ENCODE data around the gene HLA-DMB. TPM values are rescaled to one million over a fixed set of nuclear protein-coding genes. Genes with fewer than 3 reads are reported as not detected.
A peak's percentile ranks its signal among the peaks of the same experiment; 100 is the strongest.

HLA-DMB gene
- total RNA-seq, 3 donors from 2014 or later: 0.46 to 1.6 (median 1.4) TPM

DNA sequence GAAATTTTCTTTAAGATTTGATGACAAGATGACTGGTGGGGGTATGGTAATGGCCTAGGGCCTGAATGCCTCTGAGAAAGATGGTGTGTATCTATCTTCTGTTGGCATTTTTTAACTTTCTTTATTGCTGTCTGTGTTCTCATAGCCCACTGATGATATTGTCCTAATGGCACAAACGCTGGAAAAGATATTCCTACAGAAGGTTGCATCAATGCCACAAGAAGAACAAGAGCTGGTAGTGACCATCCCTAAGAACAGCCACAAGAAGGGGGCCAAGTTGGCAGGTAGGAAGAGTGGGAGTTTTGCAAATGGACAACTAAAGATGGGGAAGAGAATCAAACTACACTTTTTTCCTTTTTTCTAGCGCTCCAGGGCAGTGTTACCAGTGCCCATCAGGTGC, 35.1 kb upstream of the HLA-DMB start:
- ATAC-seq (no peak), DNase-seq (no peak)
- peaks cover 42% of the 10 kb centered on the region for H3K4me1 Mint-ChIP-seq (ENCODE audit: low read depth)
- H3K4me3 Mint-ChIP-seq: peak overlapping the region; percentile 99
- no peaks in the 10 kb centered on the region for H3K9me3 Mint-ChIP-seq
- H3K27me3 Mint-ChIP-seq (ENCODE audit: low read depth): no peaks in the 10 kb centered on the region
- peaks cover 88% of the 10 kb centered on the region for H3K36me3 Mint-ChIP-seq (ENCODE audit: insufficient read depth)

DNA sequence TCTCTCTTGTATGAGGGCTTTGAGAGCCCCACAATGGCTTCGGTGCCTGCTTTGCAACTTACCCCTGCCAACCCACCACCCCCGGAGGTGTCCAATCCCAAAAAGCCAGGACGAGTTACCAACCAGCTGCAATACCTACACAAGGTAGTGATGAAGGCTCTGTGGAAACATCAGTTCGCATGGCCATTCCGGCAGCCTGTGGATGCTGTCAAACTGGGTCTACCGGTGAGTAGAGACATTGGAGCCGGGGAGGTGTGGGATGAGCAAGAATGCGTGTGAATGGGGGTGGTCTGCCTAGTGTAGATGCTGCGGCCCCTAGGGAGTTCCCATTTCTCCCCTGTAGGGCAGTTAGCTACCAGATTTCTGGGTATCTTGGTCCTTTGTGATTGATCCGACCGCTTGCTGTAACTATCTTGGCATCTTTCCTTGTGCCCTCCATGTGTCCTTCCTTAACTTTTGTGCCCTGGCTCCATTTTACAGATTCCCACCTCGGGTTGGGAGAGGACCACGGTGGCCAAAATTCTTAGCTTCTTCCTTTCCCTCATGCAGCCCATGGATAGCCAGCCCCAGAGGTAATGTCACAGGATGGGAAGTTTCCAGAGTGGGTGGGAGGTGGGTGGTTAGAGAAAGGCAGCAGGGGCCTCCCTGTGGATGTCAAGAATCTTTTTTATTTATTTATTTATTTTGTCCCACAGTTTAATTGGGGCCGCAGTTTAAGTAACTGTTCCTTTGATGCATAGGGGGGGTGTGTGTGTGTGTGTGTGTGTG, 33.9 kb upstream of the HLA-DMB start:
- Mint-ChIP-seq H3K36me3 (ENCODE audit: insufficient read depth) (peaks cover 80% of the 10 kb centered on the region), H3K27me3 (ENCODE audit: low read depth) (no peaks in the 10 kb centered on the region), H3K9me3 (no peaks in the 10 kb centered on the region), H3K4me3 (peak overlapping the region; percentile 99), H3K4me1 (ENCODE audit: low read depth) (peaks cover 38% of the 10 kb centered on the region)
- no peak for DNase-seq
- ATAC-seq: no peak

DNA sequence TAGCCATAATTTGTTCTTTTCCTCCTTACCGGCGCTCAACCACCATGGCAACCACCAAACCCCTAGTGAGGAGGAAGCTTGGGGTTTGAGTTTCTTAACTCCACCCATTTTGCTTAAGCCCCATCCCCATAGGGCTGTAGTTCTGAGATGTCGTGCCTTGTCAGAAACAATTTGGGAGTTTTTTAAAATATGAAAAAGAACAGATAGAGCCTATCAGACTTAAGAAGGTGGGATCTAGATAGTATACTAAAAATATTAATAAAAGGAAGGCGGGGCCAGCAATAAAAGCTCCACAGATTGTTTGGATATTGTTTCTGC, 33.1 kb upstream of the HLA-DMB start:
- peaks cover 76% of the 10 kb centered on the region for H3K36me3 Mint-ChIP-seq (ENCODE audit: insufficient read depth)
- H3K27me3 Mint-ChIP-seq (ENCODE audit: low read depth): no peaks in the 10 kb centered on the region
- no peak for DNase-seq
- no peaks in the 10 kb centered on the region for H3K9me3 Mint-ChIP-seq
- peaks cover 35% of the 10 kb centered on the region for H3K4me1 Mint-ChIP-seq (ENCODE audit: low read depth)
- H3K4me3 Mint-ChIP-seq: peak overlapping the region; percentile 99
- no peak for ATAC-seq

DNA sequence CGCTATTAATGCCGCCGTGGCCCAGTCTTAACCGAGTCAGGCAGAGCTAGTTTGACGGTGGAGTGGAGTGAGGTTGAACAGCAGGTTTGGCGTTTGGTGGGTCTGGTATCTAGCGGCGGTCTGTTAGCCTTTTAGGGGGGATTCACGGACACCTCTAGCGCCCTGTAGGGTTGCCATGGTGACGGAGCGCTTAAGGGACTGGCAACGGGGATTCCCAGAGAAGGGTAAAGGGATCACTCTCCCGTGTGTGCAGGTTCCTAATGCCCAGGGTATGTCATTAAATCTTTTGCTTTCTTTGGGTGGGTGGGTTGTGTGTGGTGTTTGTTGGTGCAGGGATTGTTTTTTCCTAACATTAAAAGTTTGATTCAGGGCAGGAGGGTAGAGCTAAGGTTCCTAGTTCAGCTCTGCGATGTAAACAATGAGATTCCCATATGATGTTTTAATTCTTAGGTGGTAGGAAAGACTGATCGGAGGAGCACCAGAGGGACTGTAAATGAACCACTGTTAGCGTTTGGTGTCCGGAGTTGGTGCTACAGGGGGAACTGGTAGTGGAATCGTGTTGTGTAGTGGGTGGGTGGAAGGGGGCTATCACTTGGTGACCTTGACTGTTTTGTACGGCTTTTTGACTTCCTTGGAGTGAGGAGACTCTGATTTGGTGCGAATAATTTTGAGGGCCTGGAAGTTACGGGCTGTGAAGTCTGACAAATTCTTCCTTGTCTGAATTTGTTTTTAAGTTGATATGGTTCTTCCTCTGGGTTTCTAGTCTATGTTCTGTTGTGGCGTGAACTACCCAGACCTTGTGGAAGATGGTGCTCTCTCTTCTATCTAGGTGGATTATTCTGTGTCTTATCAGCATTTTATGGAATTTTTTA, 32.6 kb upstream of the HLA-DMB start:
- H3K27me3 Mint-ChIP-seq (ENCODE audit: low read depth): no peaks in the 10 kb centered on the region
- peaks cover 73% of the 10 kb centered on the region for H3K36me3 Mint-ChIP-seq (ENCODE audit: insufficient read depth)
- no peaks in the 10 kb centered on the region for H3K9me3 Mint-ChIP-seq
- H3K4me3 Mint-ChIP-seq: peak overlapping the region; percentile 99
- DNase-seq: peak; percentile 56
- peaks cover 32% of the 10 kb centered on the region for H3K4me1 Mint-ChIP-seq (ENCODE audit: low read depth)
- no peak for ATAC-seq

DNA sequence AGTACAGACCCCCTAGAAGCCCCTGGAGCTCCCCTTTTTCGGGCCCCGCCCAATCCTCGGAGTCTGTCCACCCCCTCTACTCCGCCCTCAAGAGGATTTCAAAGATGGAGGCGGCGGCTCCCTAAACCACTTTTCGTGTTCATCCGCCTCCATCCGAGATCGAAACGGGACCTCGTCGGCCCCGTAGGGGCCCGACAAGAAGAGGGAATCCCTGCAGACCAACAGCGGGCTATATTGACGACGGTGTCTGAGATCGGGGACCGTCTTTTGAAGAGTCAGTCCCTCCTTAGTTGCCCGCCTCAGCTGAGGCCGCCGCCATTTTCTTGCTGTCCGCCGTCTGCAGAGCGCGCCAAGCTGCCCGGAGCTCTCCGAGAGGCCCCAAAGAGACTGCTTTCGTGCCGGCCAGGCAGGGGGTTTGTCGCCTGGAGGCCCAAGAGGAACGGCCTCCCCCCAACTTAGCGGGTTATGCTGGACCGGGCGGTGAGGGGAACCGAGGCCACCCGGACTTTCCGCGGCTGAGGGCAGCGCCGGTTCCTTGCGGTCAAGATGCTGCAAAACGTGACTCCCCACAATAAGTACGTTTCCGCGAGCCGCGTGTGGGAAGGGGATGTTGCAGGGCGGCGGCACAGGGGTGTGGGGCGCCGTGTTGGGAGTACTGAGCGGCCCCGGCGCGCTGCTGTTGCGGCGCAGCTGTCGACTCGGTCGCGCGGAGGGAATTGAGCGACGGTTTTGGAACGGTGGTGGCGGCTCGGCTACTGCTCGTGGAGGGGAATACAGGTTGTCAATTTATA, 31.7 kb upstream of the HLA-DMB start:
- Mint-ChIP-seq H3K27me3 (ENCODE audit: low read depth) (no peaks in the 10 kb centered on the region), H3K9me3 (no peaks in the 10 kb centered on the region), H3K4me3 (peak overlapping the region; percentile 99), H3K36me3 (ENCODE audit: insufficient read depth) (peaks cover 65% of the 10 kb centered on the region), H3K4me1 (ENCODE audit: low read depth) (peaks cover 25% of the 10 kb centered on the region)
- ATAC-seq (peak; percentile 0 to 8), DNase-seq (peak; percentile 57)

DNA sequence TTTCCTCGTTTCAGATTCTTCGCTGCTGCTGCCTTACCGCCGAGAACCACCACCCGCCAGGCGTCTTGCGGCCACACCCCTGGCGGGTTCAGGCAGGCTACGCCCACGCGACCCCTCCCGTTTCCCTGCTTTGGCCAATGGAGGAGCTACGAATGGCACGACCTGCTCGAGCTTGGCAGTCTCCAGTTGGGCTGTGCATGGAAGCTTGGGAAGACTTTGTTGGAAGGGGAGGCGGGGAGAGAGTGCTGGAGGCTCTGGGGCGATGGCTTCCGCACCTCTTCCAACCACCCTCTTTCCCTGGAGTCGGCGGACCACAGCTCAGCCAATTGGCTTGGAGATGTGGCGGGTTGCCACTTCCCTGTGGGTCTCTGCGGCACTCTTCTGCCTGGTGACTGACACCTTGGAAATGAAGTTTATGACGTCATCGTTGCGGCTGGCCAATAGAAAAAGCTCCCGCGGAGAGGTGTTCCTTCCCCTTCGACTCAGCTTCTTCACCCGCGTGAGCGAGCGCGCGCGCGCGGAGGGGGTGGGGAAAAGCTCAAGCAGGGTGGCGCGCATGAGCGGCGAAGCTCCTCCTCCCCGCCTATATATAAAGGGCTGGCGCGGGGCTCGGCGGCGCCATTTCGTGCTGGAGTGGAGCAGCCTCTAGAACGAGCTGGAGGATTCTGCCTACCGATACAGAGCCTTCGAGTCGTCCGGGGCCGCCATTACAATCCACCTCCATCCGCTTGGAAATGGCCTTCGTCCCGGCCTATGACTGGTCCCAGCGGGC, 30.9 kb upstream of the HLA-DMB start:
- Mint-ChIP-seq H3K4me3 (peak overlapping the region; percentile 99), H3K4me1 (ENCODE audit: low read depth) (peaks cover 25% of the 10 kb centered on the region)
- ATAC-seq: peak; percentile 45 to 47

DNA sequence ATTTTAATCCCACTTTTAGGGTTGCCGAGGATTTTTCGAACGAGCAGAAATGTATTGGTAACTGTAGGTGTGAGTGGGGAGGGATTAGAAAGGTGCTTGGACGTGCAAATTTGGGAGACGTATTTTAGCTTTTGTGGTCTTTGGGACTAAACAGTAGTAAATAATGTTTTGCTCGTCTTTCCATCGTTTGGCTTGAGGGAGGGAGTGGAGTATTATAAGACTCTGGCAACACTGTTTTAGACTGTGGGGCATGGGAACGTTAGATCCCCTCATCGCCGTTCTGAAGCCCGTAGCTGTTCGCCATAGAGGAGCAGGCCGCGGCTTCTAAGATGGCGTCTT, 30.4 kb upstream of the HLA-DMB start:
- H3K4me1 Mint-ChIP-seq (ENCODE audit: low read depth): peaks cover 25% of the 10 kb centered on the region
- no peaks in the 10 kb centered on the region for H3K27me3 Mint-ChIP-seq (ENCODE audit: low read depth)
- no peaks in the 10 kb centered on the region for H3K9me3 Mint-ChIP-seq
- H3K4me3 Mint-ChIP-seq: peak overlapping the region; percentile 99
- DNase-seq (no peak), ATAC-seq (no peak)
- peaks cover 53% of the 10 kb centered on the region for H3K36me3 Mint-ChIP-seq (ENCODE audit: insufficient read depth)

More for the DNA sequence above, 30.9 kb upstream of the HLA-DMB start:
- Mint-ChIP-seq H3K9me3 (no peaks in the 10 kb centered on the region), H3K36me3 (ENCODE audit: insufficient read depth) (peaks cover 58% of the 10 kb centered on the region), H3K27me3 (ENCODE audit: low read depth) (no peaks in the 10 kb centered on the region)
- DNase-seq: peak; percentile 99

DNA sequence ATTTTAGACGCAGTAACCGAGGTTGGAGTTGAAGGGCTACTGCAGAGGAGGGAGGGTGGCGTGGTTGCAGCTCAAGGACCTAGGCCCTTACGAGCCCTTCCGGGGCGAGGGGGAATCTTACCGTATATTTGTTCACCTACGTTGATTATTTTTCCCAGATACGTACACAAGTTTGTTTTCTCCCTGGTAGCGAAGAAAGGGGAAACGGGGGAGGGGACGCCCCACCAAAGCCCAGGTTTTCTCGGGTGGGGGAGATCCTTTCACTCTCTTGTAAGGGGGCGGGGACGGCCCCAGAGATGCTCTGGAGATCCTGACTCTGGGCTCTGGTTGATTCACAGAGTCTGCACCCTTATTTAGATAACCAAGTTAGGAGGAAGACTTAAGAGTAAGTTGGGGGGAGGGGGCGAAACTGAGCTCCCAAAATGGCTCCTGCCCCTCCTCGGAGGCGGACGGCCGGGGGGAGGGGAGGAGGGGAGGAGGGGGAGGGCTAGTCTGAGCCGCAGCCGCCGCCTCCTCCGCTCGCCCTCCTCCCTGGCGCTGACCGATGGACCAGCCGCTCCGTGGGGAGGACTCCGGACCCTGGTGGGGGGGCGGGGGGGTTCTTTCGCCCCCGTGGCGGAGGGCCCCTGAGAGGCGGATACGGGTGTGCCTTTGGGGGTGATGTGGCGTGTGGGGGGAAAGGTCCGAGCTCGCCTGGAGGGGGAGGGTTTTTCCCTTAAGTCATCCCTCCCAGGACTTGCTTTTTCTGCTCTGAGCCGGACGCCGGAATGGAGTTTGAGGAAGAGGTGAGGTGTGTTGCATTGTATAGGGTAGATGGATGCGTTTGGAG, 29.8 kb upstream of the HLA-DMB start:
- Mint-ChIP-seq H3K27me3 (ENCODE audit: low read depth) (no peaks in the 10 kb centered on the region), H3K9me3 (no peaks in the 10 kb centered on the region), H3K36me3 (ENCODE audit: insufficient read depth) (peaks cover 47% of the 10 kb centered on the region), H3K4me3 (peak overlapping the region; percentile 99), H3K4me1 (ENCODE audit: low read depth) (peaks cover 24% of the 10 kb centered on the region)
- DNase-seq: peak; percentile 75
- peak; percentile 12 to 18 for ATAC-seq

DNA sequence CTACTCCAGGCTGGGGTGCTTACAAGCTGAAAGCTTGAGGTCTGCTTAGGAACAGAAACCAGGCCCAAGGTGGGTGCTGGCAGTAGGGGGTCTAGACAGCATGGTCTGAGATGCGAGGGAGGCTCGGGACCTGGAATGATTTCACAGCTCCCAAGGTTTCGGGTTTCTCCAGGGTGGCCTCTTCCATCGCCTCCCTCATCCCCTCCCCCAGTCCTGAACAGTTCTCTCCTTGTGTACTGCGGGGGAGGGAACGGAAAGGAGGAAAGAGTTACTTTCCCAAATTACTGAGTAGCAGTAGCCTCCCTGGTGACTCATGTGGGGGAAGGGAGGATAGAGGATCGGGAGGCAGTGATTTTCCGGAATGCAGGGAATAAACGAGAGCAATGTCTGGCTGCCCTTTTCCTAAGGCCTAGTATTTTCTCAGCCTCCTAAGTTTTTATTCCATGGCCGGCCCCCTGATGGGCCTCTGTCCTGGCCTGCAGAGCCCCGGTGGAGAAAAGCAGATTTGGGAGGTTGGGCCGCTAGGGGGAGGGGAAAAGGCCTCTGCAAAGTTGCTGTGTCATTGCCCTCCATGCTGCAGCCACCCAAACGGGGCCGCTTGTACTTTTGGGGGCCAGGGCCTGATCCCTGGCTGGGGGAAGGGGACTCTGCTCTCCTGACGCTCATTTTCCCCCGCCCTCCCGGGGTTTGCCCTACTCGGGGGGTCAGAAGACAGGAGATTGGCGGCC, 29.0 kb upstream of the HLA-DMB start:
- peaks cover 26% of the 10 kb centered on the region for H3K4me1 Mint-ChIP-seq (ENCODE audit: low read depth)
- H3K9me3 Mint-ChIP-seq: no peaks in the 10 kb centered on the region
- peak overlapping the region; percentile 99 for H3K4me3 Mint-ChIP-seq
- H3K36me3 Mint-ChIP-seq (ENCODE audit: insufficient read depth): peaks cover 40% of the 10 kb centered on the region
- ATAC-seq (peak; percentile 4 to 7), DNase-seq (peak; percentile 59)
- no peaks in the 10 kb centered on the region for H3K27me3 Mint-ChIP-seq (ENCODE audit: low read depth)

DNA sequence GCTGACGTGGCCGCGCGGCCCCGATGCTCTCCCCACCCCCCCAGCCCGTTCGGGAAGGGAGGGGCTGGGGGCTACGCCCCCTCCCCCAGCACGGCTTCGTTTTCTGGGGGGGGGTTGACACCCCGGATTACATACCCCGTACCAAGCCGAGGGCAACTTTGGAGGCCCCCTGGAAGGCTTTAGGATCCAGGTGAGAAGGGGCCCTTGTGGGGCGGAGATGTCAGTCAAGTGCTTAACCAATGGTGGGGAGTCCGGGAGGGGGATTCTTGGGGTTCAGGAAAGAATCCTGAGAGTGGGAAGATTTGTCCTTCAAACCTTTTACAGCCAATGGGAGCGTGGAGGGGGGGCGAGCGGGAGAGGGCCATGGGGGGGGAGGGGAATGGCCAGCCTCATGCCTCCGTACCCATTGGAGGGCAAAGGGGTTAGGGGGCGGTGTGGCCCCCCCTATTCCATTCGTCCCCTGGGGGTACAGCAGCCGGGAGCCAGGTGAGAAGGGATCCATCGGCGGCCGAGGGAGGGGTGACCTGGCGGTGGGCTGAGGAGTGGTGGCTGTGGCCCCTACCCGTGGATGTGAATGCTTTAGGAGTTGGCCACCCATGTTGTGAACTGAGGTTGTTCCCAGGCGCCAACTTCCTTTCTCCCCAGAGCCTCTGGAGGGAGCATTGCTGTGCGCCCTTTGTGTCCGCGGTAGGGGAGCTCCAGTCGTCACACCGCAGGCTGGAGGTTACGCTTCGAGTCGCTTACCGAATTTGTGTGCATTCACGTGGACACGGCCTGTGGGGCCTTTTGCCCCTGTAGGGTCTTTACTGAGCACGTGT, 28.2 kb upstream of the HLA-DMB start:
- no peaks in the 10 kb centered on the region for H3K27me3 Mint-ChIP-seq (ENCODE audit: low read depth)
- DNase-seq: peak; percentile 41
- peaks cover 31% of the 10 kb centered on the region for H3K4me1 Mint-ChIP-seq (ENCODE audit: low read depth)
- H3K9me3 Mint-ChIP-seq: no peaks in the 10 kb centered on the region
- H3K36me3 Mint-ChIP-seq (ENCODE audit: insufficient read depth): peaks cover 32% of the 10 kb centered on the region
- ATAC-seq: peak; percentile 24 to 26
- H3K4me3 Mint-ChIP-seq: peak overlapping the region; percentile 99

DNA sequence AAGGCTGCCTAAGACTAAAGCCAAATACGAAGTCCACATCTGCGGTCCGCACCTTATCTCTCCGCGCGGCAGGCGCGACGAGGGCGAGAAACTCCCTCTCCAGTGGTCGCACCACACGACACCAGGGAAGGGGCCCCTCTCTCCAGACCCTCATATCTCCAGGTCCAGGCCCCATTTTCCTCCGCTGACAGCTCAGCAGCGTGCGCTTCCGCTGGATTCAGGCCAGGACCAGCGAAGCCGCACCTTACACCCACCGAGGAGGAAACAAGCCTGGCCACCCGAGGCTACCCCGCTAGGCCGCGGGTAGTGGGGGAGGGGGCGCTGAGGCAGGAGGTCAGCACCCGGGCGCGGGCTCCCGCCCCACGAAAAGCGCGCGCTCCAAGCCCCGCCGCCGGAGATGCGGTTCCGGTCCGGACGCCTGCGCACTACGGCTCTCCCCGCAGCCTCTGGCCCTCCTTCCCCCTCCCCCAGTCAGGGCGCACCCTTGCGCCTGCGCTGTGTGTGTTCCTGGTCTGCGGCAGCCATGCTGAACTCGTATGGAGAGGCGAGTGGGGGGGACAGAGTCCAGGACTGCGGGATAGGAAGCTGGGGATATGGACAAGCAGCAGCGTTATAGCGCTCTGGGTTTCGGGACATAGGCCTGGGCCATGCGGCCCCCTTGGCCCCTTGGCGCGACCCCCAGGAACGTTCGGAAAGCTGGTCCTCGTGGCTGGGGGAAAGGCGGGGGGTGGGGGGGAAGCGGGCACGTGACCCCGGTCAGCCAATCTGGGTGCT, 27.5 kb upstream of the HLA-DMB start, which contains the start of gene BRD2:
BRD2 (plus strand) TSS at position 502 of the 774 bp plus-strand sequence. CDS start 4,305 bp downstream, outside the sequence.
- no peaks in the 10 kb centered on the region for H3K9me3 Mint-ChIP-seq
- peak within 1 kb of the TSS; percentile 99 for H3K4me3 Mint-ChIP-seq
- H3K36me3 Mint-ChIP-seq (ENCODE audit: insufficient read depth): peaks cover 24% of the 10 kb centered on the region
- ATAC-seq: peak; percentile 42 to 44
- H3K27me3 Mint-ChIP-seq (ENCODE audit: low read depth): no peaks in the 10 kb centered on the region
- H3K4me1 Mint-ChIP-seq (ENCODE audit: low read depth): peaks cover 35% of the 10 kb centered on the region
- peak; percentile 94 for DNase-seq
